Hematopoietic multipotent progenitor cell treated with erythropoietin and hydrocortisone succinate and interleukin-3 and kit ligand, for 17 days (in vitro differentiated cells): ENCODE results near the gene PARD3B.
"Not testable (repeated sequence)": the region's sequence is repeated elsewhere in the genome, so short reads cannot be mapped to it uniquely, and the experiment has no call there.

Experiments
- DNase-seq: peaks from one replicate; pipeline ENCODE4 v3.0.0-alpha.2; 2015; ENCODE audit warnings: low spot score

The PARD3B gene

DNA sequence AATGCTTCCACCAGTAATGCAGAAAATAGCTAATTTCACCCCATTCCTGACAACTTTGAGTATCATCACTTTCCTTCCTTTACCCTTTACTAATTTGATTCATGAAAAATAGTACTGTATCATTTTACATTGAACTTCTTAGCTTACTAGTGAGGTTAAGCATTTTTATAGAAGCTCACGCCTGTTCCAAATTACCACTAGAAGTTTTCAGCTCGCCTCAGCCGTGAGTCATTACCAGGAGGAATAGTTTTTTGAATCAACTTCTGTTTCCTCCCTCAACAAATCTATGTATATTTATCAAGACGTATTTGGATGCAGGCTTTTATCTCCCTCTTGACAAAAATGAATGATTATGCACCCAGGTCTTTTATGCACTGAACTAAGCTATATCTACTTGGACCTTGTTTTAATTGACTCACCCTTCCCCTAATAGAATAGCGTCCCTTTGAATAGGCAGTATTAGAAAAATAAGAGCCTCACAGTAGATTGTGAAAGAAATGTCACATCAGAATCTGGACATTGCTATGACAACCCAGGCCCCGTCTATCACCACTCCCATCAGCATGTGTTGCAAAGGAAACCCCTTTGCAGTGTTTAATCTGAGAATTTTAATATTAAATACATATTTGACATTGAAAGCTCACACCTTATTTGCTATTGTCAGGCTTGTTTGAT is 929.6 kb downstream of the PARD3B start:
- no peak for DNase-seq

DNA sequence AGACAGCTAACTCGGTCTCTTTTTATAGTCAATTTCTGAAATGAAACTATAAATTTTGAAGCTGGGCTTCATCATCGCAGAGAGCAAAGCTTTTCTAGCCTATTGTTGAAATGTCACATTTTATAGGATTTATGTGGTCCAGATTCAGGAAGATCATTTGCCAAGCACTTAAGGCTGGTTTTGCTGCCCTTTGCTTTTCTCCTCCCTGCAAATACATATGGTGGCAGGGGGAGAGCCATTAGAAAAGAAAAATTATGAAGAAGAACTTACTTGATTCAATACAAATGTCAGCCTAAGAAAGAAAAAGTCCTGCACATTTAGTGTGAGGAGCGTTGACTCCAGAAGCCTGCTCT is 930.1 kb downstream of the PARD3B start:
- no peak for DNase-seq

DNA sequence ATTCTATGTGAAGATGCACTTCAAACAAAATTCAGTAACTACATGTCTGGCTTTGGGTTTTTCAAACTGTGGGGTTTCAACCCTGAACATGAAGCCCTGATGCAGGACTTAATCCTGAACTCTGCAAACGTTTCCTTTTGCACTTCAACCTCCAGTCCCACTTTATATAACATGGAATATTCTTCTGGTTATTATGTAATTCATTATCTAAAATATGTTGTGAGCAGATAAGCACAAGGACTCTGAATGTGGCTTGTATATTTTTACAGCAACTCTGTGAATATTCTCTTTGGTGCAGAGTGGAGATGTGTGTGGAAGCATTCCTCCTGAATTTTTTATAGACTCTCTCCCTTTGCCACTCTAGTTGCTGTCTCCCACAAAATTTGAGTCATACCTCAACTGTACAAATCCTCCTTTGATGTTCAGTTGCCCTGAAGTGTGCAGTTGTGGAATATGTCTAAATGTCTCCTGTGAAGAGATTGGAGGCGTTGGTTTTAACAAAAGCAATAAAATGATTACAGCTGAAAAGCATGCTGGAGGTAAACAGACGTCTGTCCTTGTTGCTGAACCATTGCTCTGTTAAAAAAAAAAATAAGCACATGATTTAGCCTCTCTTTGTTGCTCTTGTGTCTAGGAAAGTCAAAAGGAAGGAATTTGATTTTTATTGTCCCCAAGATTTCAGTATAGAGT is 931.9 kb downstream of the PARD3B start:
- no peak for DNase-seq

DNA sequence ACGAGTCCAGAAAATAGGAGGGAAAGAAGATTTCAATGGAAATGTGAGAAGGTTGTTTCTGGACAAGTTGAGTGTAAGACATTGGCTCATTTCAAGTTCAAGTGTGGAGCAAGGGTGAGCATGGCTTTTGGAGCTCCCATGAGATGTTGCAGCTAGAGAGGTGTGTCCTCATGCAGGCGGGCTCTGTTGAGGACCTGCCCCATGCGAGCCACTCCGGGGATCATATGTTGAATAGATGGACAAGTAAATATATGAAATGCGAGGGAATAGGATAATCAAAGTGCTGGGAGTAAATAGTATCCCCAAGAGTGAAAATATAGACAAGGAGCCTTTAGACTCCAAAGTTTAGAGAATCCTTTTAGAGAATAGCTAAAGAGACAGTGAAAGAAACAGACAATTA is 936.6 kb downstream of the PARD3B start:
- DNase-seq, result no peak

DNA sequence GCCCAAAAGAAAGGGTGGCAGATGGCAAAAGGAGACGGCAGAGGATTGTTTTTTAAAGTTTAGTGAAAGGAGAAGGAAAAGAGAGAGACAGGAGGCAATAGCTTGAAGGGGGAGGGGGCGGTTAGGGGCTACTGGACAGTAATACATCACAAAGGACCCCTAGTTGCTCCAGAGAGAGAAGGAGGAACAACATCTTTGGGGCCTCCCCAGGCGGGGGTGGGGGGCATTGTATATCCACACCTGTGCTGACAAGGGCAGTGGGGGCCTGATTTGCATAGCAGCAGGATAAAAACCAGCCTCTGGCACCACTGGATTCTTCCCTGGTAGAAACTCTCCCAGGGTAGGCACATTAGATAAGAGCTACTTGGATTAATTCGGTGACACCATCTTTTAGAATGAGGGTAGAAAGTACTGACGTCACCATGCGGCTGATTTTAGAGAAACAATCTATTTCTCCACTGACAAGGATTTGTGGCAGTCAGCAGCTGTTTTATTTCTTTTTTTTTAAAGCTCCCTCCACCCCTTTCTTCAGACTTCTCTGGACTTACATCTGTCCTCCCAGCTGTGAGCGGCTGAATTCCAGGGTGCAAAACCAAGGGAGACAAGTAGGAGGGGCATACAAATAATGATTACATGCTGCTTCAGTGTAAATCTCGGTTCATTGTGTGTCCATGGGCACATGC is 937.3 kb downstream of the PARD3B start:
- DNase-seq, result no peak

DNA sequence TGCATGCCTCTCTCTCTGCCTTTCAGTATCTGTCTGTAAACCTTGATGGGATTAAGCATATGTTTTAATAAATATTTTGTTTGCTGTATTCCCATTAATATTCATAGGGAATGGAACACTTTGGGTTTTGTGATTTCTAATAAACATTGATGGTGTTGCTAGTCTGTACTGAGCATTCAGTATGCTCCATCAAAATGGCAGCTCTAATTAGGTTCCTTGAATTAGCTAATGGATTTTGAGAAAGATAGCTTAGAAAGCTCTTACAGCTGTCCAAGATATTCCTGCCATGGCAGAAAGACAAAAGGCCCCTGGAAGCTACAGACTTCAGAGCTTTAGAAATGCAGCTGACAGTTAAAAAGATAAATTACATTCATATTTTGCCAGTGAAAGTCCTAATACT is 937.8 kb downstream of the PARD3B start:
- no peak for DNase-seq

DNA sequence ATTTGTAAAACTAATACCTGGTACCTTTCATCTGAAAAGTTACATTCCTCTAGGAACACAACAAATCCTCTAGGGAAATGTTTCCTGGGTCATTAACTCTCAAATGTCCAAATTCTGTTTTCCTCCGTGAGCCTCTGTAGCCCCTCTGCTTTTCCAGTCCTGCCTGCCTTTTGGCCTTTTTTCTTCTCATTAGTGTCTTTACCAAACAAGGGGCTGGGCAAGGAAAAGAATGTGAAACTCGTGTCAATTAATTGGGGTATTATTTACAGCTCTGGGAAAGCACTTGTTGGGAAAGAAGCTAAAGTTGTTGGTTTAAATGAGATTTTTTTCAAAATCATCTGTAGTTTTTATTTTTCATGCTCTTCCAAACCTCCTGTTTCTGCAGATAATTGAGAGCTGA is 938.9 kb downstream of the PARD3B start:
- DNase-seq, result no peak

DNA sequence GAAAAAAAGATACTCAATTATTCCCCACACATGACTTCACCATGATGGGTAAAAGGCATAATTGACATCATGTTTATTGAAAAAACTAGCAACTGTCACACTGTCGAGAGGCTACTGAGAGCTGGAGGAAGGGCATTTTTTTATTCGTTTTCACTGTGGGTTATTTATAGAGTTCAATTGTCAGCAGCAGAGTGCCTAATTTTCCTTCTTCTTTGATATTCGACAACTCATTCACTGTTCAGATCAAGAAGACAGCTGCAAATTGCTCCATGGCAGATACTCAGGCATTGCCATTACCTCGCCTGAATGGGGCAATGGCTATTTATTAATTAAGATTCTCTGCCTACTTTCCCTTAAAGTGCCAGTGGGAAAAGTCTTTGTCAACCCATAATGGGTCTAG is 939.5 kb downstream of the PARD3B start:
- no peak for DNase-seq

DNA sequence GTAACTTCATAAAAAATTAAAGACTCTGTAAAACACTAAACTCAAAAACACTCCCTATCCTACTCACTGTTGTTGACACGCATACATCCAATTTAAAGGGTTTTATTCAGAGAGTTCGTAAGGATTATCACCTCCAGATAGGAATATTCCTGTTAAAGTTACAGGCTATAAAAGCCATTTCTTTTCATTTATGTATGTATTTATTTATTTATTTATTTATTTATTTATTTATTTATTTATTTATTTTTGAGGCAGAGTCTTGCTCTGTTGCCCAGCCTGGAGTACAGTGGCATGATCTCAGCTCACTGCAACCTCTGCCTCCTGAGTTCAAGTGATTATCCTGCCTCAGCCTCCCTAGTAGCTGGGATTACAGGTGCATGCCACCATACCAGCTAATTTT is 948.3 kb downstream of the PARD3B start:
- DNase-seq, result not testable (repeated sequence)

DNA sequence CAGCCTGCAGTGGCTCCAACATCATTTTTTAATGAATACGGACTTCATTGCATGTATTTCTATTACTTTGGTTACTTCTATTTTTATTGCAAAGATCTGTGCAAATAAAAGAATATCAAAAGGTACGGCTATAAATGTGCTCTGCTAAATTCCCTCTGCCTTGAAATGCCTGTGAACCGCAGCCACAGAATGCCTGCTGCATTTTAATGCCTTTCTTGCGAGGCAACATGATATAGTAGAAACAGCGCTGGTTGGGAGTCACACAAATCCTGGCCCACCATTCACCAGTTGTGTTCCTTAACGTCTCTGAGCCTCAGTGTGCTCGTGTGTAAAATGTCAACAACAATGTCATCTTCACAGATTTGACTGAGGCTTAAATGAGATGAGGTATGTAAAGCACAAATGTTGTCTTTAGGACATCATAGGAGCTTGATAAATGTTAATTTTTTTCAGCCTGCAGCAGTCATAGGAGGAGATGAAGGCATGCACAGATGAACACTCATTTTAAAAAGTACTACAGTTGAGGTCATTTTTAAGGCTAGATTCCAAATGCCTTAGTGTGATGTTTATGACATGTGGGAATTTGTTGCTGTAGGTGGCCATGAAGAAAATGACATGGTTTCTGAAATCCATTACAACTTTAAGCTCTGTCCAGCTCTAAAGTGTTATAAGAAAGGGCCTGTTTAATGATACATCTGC is 949.4 kb downstream of the PARD3B start:
- no peak for DNase-seq

DNA sequence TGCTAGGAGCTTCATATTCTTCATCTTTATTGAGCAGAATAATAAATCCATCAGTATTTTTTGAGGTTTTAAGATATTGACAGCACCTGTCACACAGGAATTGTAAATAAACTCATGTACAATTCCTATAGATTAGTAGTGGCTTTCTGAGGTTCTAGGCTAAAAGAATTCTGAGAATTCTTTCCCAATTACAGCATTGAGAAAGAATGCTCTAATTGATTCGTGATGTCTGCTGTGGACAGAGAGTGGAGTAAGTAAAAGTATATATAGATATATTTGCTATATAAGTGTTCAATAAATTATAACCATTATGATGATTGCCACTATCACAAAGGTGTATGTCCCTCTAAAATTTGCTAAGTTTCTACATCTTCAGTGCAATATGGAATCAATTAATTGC is 950.5 kb downstream of the PARD3B start:
- no peak for DNase-seq

DNA sequence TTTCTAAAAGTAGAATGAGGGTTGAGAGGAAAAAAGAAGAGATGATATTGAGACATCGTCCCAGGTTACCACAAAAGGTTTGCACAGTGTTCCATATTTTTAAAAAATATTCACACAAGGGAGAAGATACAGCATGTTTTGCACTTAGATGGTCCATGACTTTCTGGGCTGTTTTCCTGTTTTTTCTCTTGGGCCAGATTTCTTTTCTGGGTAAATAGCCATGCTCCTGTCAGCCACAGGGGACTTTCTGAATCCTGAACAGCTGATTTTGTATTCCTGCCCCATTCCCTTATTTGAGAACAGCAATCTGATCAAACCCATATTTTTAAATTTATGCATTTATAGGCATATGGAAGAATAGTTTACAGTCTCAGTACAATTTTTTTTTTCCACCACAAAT is 951.1 kb downstream of the PARD3B start:
- DNase-seq, result no peak

DNA sequence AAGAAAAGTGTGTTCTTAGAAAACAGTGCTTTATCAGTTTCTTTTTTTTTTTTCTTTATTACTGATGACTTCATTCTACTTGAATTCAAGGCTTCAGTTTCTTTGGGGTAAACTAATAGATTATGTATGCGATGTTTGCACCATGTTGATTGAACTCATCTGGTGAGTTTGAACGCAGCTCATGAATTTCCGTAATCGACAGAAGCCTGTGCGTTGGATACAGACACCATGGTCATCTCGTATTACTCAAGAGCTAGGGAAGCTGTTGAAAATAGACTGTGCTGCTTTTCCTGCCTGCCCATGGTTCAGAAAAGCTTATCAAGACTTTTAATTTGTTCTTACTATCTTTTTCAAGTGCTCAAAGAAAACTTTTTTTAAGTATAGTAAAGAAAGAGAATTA is 951.5 kb downstream of the PARD3B start:
- DNase-seq, result no peak

DNA sequence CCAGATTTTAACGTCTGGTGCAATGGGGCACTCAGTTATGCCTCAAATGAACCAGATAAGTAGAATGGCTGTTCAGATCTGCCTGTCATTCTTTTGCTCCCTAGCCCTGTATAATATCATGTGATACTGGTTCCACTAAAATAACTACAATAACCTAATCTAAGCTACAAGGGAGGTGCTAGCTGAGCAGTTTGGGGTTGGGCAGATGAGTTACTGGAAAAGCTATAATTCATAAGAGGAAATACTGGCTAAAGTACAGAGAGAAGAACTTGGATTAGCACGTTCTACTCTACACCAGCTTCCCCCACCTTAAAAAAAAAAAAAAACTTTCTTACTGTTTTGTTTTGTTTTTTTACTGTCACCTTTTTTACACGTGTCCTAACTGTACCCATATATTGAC is 953.7 kb downstream of the PARD3B start:
- no peak for DNase-seq

DNA sequence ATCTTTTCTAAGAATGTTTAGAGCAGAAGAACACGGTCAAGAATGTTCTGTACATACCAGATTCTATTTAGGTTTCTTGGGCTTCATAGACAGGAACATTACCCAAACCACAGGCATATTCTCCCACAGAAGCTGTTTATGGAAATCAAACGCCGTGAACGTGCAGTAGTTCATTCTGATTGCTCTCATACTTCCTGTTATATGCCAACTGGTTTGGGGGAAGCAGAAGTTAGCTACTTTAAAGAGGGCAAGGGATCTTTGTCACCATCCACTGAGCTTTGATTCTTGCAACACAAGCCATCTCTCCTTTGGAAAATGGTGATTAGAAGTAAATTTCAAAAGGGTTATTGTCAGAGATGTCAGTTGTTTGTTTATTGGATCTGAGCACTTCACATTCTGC is 954.8 kb downstream of the PARD3B start:
- DNase-seq, result no peak

DNA sequence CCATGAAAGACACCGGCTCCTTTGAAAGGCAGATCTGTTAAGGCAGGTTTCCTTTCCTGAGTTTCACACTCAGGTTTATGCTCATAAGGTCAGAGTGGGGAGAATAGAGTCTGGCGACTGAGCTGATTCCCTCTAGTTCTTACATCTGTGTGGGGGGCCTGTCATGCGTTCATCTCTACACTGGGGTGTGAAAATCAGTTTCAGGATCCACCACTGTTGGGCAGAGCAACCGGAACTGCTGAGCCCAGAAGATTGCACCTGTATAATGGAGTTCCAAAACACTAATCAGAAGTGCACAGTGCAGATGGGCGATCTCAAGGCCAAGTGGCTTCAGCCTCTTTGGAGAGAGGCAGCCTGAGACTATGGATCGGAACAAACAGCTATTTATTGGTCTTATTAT is 955.7 kb downstream of the PARD3B start:
- no peak for DNase-seq

DNA sequence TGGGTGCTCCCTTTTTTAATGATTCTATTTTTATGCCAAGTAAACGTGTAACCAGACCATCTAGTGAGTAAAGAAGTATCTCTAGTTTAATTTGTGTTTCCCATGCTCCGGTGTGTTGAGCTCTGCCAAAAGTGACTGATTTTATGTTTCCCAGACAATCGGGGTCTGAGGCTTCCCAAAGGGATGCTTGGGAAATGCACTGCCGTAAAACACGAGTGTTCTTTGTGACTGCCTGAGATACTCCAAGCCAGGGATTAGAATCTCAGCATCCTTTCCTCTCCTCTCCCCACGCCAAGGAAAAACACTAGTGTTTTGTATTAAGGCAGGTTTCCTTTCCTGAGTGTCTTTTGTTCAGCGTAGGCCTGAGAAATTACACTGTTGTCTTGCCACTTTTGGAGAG is 956.6 kb downstream of the PARD3B start:
- DNase-seq, result no peak

DNA sequence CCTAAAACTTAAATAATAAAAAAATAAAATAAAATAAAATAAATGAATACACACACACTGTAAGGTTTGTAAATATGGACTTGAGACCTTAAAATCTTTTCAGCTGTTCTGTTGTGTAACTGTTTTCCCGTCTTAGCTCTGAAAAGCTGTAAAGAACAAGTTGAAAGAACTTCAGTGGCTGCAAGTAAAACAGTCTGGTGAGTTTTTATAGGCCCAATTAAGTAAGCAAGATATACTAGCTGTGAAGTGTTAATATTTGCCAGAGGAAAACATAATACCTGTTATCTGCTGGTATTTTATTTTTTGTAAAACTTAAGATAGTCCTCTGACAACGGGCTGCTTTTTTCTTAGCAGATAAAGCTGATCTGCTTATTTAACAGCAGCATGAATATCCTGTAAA is 960.1 kb downstream of the PARD3B start:
- DNase-seq, result no peak

DNA sequence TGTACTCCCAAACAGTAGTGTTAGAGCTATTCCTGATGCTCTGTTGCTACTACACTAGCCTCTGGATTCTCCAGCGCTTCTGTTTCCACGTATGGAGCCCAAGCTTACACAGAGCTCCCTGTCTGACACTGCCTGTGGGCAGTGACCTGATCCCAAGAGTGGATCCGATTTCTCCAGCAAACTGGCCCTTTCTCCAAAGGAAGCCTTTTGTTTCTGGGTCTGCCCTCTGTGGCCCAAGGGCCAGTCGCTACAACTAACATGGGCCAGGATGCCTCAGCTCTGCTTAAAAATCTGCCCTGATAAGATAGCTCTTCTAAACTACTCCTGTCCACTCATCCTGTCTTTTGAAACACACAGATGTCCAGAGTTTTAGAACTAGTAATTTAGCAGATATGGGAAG is 964.4 kb downstream of the PARD3B start:
- no peak for DNase-seq

DNA sequence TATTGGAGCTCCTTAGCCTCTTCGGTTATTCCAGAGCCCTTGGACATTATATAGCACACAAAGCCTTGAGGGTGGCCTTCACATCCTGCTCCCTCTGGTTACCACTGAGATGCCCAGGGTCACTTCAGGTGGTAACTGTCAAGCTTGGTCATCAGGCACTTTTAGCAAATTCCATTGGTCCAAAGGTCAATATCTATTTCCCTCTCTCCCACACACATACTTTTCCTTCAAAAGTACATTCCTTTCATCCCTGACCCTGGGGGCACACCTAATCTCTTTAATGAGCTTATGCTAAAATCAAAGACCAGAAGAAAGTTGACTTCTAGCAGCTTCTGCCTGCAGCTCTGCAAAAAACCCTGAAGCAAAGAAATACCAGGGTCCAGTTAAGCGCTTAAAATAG is 965.1 kb downstream of the PARD3B start:
- no peak for DNase-seq

DNA sequence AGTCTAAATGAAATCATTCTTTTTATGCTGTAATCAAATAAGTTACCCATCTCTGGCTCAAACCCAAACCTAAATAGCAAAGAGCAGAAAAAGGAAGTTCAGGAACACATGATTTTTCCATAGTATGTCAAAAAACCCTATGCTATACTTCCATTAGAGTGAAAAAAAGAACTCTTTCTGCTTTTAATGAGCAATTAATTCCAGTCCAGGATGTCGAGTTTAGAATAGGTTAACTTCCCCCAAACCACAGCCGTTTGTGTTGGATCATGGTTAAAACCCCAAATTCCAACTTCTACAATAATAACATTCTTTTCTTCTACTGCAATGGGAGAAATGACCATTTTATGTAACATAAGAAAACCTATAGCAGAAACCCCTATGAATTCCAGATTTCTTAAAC is 965.9 kb downstream of the PARD3B start:
- DNase-seq, result no peak

DNA sequence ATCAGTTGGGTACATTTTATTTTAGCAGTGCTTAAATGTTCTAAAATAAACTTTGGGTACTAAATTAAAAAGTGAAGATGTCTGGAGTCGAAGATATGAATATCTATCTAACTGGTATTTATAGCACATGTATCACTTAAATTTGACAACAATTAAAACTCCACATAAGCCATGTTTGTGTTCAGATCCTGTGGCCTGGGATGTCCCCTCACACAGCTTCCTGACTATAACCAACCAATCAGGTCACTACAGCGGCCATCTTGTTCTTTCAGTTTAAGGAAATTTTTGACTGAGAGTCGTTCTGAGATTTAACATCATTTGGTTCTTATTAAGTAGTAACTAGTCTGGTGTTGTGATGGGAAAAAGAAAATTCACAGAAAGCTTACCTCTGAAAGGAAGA is 966.4 kb downstream of the PARD3B start:
- no peak for DNase-seq

DNA sequence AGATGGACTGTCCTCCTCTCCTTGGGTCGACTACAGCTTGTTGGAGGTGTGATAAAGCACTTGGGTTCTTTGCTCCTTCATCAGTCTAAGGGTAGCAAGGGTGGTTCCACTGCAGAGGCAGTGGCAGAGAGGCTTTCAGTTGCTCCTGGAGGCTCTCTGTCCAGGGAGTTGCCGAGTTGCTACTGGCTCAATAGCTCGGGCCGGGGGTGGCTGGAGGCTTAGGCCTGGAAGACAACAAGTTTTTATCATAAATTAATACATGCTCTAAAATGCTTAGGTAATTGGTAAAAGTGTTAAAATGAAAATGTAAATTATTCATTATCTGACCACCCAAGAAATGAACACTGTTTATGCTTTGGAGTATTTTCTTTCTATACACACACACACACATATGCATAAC is 975.0 kb downstream of the PARD3B start:
- no peak for DNase-seq
